Activated CD4-positive, CD25-positive, alpha-beta regulatory T cell treated with anti-CD3 and anti-CD28 coated beads, Interleukin-2, amount 50 U/mL, for 16 hours (primary cell): ENCODE measurements around the gene BCL11B.

Source experiments
- DNase-seq: peaks from one replicate; pipeline ENCODE4 v3.0.0-alpha.2; 2020; ENCODE audit warnings: low read depth, low spot score

BCL11B gene

DNA sequence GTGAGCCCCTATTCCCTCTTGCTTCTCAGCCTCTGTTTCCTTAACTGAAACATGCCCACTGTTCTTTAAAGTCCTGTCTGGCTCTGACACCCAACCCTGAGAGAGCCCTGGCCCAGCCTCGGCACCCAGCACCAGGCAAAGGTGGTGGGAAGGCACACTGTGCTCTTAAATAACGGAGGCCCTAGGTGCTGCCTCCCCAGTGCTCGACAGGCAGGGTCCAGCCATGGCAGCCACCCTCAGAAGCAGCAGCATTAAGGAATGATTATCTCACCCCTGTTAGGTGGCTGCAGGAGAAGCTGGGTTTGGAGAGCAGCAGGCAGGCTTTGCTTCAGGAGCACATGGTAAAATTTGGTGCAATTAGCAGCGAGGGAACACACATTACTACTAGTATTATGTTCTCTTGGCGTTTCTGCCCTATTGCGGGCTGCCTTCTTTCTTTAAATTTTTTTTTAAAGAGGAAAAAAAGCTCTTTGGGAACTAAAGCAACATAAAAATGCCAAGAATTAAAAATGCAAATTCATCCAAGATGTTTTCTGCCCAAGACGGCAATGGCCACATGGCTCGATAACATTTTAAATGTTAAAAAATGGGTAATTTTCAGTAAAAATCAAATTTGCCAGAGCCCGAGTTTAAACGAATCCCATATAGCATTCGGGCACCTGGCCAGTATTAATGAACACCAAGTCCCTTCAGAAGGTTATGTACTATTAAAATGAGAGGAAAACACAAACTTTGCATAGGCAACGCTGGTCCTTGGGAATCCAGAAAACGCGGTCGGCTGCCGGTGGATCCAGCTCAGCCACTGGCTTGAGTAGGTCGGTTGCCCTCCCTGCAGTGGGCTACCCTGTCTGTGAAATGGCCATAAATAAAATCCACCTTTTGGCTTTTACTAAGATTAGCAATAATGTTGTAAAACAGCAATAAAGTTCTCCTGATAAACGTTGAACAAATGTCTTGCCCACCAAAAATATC lies 152.2 kb downstream of the BCL11B start:
- DNase-seq = no peak
